ENCODE measurements around the gene DCST1. TPM values are rescaled to one million over a fixed set of nuclear protein-coding genes. Genes with fewer than 3 reads are reported as not detected.

The DCST1 gene
- total RNA-seq, 8 experiments from 2014 or later: 0.16 to 1.00 TPM; not detected in 6

DNA sequence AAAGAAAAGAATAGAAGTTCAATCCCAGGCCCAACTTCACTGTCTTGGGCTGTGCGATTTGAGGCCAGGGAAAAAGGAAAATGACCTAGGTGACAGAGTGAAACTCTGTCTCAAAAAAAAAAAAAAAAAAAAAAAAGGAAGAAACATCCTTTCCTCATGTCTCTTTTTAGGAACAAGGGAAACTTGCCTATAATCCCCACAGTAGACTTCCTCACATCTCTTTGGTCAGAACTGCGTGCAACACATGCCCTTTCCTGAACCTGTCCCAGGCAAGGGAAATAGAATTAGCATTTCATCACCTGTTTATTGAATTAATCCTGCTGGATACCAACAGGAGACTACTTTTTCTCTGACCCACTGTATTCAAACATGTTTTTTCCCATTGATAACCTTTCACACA, 2.3 kb downstream of the DCST1 start:
- in situ Hi-C loops (cut with MboI; ENCODE audit: low pct_unique_long_range_greater_than_20kb in 2 of 9, low sequenced_read_pairs in 9 of 9, unreplicated experiment in 9 of 9): no loop called here
- no peak for ATAC-seq (replicated peaks in 6 of 8)
- Histone ChIP-seq H3K27ac (no peak overlapping the region), H3K4me1 (replicated peaks in 1 of 2) (no peaks in the 10 kb centered on the region), H3K4me3 (no peak overlapping the region)
- WGBS, 10 experiments: 70 to 91% (median 89%) methylated on average over 1 to 2 of the region's 2 CpGs; no CpG with 5 or more reads in 4 of the 10 experiments

DNA sequence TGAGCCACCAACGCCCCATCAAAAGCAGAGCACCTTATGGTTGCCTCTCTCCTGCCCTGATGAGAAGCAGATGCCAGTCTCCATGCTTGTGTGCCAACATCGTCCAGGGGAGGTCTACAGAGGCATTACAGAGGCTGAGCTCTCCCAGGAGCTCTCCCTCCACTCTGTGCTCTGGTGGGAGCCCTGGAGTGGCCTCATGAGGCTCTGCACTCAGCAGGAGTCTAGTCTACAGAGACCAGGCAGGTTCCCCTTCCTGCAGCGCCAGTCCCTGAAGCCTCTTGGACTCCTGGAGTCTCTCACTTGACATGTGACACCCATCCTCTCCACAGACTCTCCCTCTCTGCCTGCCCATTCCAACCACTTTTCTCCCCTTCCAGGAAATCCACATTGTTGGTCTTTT, 3.4 kb downstream of the DCST1 start:
- in situ Hi-C loops (cut with MboI; ENCODE audit: low pct_unique_long_range_greater_than_20kb in 2 of 9, low sequenced_read_pairs in 9 of 9, unreplicated experiment in 9 of 9): no loop called here
- no peaks in the 10 kb centered on the region for H3K4me1 ChIP-seq (replicated peaks in 1 of 2)
- WGBS, 10 experiments: 20 to 94% (median 83%) methylated on average over 1 to 2 of the region's 3 CpGs; no CpG with 5 or more reads in 3 of the 10 experiments
- no peak overlapping the region for H3K4me3 ChIP-seq
- ATAC-seq (replicated peaks in 6 of 8): peak in 4 of 8 experiments; percentile 6 to 43 (median 27)
- no peak overlapping the region for H3K27ac ChIP-seq

DNA sequence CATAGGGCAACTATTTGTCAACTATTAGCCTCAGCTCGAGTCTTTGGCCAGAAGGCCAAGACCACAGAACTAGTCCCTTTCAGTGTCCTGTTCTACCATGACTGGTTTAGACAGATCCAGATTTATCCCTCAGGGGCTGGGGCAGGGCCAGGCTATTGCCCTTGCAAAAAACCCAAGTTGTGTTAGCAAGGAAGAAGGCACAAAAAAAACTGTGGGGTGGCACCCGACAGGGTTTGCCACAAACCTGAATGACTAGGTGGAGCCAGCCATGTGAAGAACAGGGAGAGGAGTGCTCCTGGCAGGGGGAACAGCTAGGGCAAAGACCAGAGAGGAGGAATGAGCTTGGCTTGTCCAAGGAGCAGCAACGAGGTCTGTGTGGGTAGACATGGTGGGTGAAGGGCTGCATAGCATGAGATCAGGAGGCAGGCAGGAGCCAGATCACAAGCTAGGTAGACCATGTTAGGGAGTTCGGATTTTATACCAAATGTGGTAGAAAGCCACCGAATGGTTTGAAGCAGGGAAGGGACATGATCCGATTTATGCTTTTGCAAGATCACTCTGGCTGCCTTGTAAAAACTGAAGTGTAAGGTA, 4.3 kb downstream of the DCST1 start:
- in situ Hi-C loops (cut with MboI; ENCODE audit: low pct_unique_long_range_greater_than_20kb in 2 of 9, low sequenced_read_pairs in 9 of 9, unreplicated experiment in 9 of 9): no loop called here
- no peak overlapping the region for H3K4me3 ChIP-seq
- whole genome bisulfite sequencing, 10 experiments: 40 to 100% (median 81%) methylated on average over 1 to 6 of the region's 6 CpGs; no CpG with 5 or more reads in 1 of the 10 experiments
- no peak for ATAC-seq (replicated peaks in 6 of 8)
- H3K4me1 ChIP-seq (replicated peaks in 1 of 2): no peaks in the 10 kb centered on the region
- no peak overlapping the region for H3K27ac ChIP-seq

DNA sequence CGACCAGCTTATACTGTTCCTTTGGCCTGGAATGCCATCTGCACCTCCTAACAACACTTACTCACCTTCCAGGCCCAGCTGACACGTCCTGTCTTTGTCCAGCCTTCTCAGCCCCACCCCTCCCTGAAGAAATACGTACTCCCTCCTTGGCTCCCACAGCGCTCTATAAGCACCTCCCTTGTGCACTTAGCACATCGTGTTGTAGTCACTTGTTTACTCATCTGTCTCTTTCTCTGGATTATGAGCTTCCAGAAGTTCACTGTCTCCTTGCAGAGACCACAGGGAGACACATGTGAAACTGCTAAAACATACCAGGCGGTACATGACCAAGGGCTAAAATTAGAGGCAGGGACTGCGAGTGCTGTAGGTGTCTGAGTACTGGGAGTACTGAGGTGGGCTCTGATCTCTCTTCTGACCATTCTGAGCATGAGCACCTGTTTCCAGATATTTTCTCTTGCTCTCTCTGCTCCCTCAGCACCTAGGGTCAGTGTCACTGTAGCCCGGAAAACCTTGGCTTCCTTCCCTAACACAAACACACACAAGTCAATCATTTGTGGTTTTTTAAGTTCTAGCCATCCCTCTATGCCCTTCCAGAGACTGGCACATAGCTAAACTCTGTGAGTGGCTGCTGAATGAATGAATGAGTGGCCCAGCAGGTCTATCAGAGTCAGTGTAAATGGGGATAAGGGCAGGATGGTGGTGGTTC, 5.1 kb downstream of the DCST1 start:
- Histone ChIP-seq H3K27ac (no peak overlapping the region), H3K4me1 (replicated peaks in 1 of 2) (no peaks in the 10 kb centered on the region), H3K4me3 (no peak overlapping the region)
- ATAC-seq (replicated peaks in 6 of 8): peak in 7 of 8 experiments; percentile 39 to 100 (median 72)
- 20 to 80% (median 50%) methylated on average over 1 to 8 of the region's 8 CpGs; no CpG with 5 or more reads in 1 of the 10 experiments for WGBS, 10 experiments
- in situ Hi-C loops (cut with MboI; ENCODE audit: low pct_unique_long_range_greater_than_20kb in 2 of 9, low sequenced_read_pairs in 9 of 9, unreplicated experiment in 9 of 9): no loop called here

DNA sequence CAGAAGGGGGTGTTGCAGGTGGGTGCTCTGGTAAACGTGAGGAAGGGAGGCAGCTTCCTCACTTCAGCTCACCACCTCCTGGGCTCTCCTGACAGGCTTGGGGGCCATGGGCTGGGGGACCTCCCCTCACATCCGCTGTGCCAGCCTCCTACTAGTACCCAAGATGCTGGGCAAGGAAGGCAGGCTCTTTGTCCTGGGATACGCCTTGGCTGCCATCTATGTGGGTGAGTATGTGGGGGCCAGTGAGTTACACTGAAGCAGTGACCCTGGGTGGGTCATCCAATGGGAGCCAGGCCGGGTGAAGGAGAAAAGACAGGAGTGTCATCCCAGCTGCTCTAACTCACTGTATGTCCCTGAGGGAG, 5.7 kb downstream of the DCST1 start:
- H3K4me1 ChIP-seq (replicated peaks in 1 of 2): no peaks in the 10 kb centered on the region
- no peak overlapping the region for H3K27ac ChIP-seq
- in situ Hi-C loops (cut with MboI; ENCODE audit: low pct_unique_long_range_greater_than_20kb in 2 of 9, low sequenced_read_pairs in 9 of 9, unreplicated experiment in 9 of 9): no loop called here
- no peak overlapping the region for H3K4me3 ChIP-seq
- ATAC-seq (replicated peaks in 6 of 8): no peak
- WGBS, 10 experiments: 30 to 83% (median 78%) methylated on average over 1 to 4 of the region's 4 CpGs; no CpG with 5 or more reads in 6 of the 10 experiments

DNA sequence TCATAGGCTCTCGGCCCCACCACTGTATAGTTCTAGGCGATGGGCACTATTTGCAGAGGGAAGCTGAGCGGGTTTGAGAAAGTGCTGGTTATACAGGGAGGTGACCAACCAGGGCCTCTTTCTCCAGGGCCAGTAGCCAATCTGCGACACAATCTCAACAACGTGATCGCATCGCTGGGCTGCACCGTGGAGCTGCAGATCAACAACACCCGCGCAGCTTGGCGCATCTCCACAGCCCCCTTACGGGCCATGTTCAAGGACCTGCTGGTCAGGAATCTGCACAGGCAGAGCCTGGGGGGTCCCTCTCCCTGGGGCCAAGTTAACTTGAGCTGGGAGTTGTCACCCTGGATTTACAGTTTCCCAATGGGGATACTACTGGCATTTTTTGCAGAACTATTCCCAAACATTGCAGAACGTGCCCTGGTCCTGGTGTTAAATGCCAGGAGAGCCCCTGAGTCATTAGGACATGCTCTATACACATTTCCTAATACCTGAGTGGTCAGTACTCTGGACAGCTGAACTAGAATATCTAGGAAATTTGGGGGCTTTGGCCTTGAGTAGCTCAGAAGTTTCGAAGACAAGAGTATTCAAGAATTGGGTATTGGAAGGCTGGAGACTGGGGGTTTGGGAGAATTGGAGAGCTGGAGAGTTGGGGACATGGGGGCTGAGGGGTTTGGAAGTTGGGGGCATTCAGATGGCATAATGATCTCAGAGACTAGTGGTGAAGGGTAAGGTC, 6.9 kb downstream of the DCST1 start:
- no peak for ATAC-seq (replicated peaks in 6 of 8)
- Histone ChIP-seq H3K4me3 (no peak overlapping the region), H3K4me1 (replicated peaks in 1 of 2) (no peaks in the 10 kb centered on the region), H3K27ac (no peak overlapping the region)
- 75 to 100% (median 83%) methylated on average over 1 to 10 of the region's 14 CpGs; no CpG with 5 or more reads in 3 of the 10 experiments for WGBS, 10 experiments
- in situ Hi-C loops (cut with MboI; ENCODE audit: low pct_unique_long_range_greater_than_20kb in 2 of 9, low sequenced_read_pairs in 9 of 9, unreplicated experiment in 9 of 9): no loop called here

DNA sequence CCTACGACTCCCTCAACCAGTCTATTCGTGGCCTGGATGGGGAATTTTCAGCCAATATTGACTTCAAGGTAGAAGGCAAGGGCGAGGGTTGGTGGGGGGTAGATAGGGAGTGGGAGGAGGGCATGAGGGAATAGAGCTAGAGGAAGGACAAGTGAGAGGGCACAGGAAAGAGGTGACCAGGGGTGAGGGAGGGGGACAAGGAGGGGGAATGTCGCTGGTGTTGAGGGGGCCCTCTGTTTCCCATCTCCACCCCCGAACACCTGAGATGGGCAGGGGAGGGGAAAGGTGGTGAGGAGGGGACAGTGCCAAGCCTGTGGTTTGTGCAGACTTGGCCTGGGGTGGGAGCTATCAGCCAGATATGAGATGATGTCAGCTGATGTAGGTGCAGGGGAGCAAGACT, 9.2 kb downstream of the DCST1 start:
- no peak for ATAC-seq (replicated peaks in 6 of 8)
- Histone ChIP-seq H3K27ac (no peak overlapping the region), H3K4me1 (replicated peaks in 1 of 2) (no peaks in the 10 kb centered on the region), H3K4me3 (no peak overlapping the region)
- in situ Hi-C loops (cut with MboI; ENCODE audit: low pct_unique_long_range_greater_than_20kb in 2 of 9, low sequenced_read_pairs in 9 of 9, unreplicated experiment in 9 of 9): no loop called here
- WGBS, 10 experiments: 37 to 57% (median 53%) methylated on average over 1 to 2 of the region's 5 CpGs; no CpG with 5 or more reads in 7 of the 10 experiments

DNA sequence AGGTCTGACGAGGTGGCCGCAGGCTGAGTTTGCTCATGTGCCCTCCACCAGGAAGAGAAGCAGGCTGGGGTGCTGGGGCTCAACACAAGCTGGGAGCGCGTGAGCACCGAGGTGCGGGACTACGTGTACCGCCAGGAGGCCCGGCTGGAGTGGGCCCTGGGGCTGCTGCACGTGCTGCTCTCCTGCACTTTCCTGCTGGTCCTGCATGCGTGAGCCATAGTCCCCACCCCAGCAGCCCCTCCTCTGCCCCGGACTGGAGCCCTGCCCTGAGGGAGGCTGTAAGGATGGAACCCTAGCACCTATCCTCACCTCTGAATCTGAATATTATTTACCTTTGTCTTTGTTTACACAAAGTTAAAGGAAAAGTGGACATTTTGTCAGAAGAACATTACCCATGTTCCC, 9.7 kb downstream of the DCST1 start:
- no peak for ATAC-seq (replicated peaks in 6 of 8)
- Histone ChIP-seq H3K4me3 (no peak overlapping the region), H3K4me1 (replicated peaks in 1 of 2) (no peaks in the 10 kb centered on the region), H3K27ac (no peak overlapping the region)
- WGBS, 10 experiments: 58 to 88% (median 83%) methylated on average over 3 to 11 of the region's 12 CpGs; no CpG with 5 or more reads in 4 of the 10 experiments
- in situ Hi-C loops (cut with MboI; ENCODE audit: low pct_unique_long_range_greater_than_20kb in 2 of 9, low sequenced_read_pairs in 9 of 9, unreplicated experiment in 9 of 9): no loop called here

DNA sequence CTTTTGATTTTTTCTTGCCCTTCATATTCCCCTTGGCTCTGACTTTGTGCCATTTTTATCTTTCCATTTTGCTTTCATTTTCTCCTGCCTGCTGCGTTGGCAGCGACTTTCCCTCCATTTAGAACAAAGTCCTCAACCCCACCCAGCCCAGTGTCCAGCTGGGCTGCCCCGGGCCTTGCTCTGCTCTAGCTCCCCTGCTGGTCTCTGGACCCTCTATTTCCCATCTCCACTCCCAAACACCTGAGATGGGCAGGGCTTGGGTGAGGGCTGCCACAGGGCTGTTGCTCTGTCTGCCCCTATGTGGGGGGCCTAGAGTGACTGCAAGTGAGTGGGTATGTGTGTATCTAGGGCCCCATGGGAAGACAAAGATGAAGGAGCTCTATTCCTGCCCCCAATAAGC, 10.2 kb downstream of the DCST1 start:
- WGBS, 10 experiments: 50 to 100% (median 91%) methylated on average over 2 to 3 of the region's 3 CpGs; no CpG with 5 or more reads in 2 of the 10 experiments

DNA sequence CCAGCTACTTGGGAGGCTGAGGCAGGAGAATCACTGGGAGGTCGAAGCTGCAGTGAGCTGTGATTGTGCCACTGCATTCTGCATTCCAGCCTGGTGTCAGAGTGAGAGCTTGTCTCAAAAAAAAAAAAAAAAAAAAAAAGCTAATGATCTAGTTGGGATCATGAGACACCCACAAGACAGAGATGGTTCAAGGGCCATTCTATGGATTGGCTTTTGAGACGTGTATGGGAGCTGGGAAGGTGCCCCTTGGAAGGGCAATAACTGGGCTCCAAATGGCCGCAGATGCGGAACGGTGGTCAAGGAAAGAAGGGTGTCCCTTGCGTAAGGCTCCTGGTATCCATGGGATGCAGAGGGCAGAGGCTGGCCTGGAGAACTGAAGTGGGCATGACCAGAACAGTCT, 10.7 kb downstream of the DCST1 start:
- Histone ChIP-seq H3K4me3 (no peak overlapping the region), H3K4me1 (replicated peaks in 1 of 2) (peaks cover under 1 to 2% of the 10 kb centered on the region in 2 donors), H3K27ac (no peak overlapping the region)
- in situ Hi-C loops (cut with MboI; ENCODE audit: low pct_unique_long_range_greater_than_20kb in 2 of 9, low sequenced_read_pairs in 9 of 9, unreplicated experiment in 9 of 9): no loop called here
- no peak for ATAC-seq (replicated peaks in 6 of 8)
- 58 to 100% (median 92%) methylated on average over 1 to 6 of the region's 6 CpGs; no CpG with 5 or more reads in 4 of the 10 experiments for WGBS, 10 experiments

More for the DNA sequence above, 10.2 kb downstream of the DCST1 start:
- no peak overlapping the region for H3K4me3 ChIP-seq
- in situ Hi-C loops (cut with MboI; ENCODE audit: low pct_unique_long_range_greater_than_20kb in 2 of 9, low sequenced_read_pairs in 9 of 9, unreplicated experiment in 9 of 9): no loop called here
- no peaks in the 10 kb centered on the region for H3K4me1 ChIP-seq (replicated peaks in 1 of 2)
- no peak for ATAC-seq (replicated peaks in 6 of 8)
- H3K27ac ChIP-seq: no peak overlapping the region

DNA sequence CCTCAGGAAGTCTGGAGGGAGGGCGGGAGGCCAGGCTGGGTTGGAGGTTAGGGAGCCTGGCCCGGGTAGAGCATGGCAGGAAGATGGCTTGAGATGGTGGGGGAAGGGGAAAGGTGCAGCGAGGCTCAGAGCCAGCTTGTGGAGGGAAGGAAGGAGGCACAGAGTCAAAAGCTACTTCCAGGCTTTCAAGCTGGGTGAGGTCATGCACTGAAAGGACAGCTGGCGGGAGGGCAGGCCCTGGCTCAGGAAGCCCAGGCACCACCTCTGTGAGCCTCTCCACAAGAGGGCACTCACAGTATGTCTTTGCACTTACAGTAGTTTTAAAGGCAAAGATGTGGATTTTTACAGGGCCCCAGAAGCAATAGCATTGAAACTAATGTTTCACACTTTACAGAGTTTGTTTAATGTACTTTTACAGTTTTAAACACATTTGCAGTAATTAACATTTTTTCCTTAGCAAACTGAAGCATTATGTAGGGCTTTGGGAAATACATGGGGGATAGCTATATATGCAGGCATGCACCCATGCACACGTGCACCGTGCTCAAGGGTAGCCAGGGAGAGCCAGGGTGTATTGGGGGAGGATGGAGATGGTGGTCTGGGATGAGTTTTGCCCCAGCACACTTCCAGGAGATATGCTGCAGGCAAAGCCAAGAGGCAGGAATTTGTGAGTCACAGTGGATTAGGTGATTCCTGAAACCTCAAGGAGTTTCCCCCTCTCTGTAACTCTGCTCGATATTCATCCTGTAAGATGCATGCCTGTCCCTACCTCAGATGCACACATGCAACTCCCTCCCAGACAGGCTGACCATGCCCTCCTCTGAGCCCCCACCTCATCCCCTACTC, 11.4 kb downstream of the DCST1 start:
- peak; percentile 71 to 99 (median 86) for ATAC-seq (replicated peaks in 6 of 8)
- H3K27ac ChIP-seq: no peak overlapping the region
- H3K4me3 ChIP-seq: no peak overlapping the region
- peaks cover 8% of the 10 kb centered on the region in 2 donors for H3K4me1 ChIP-seq (replicated peaks in 1 of 2)
- in situ Hi-C loops (cut with MboI; ENCODE audit: low pct_unique_long_range_greater_than_20kb in 2 of 9, low sequenced_read_pairs in 9 of 9, unreplicated experiment in 9 of 9): no loop called here
- WGBS, 10 experiments: 29 to 86% (median 75%) methylated on average over 1 to 4 of the region's 7 CpGs; no CpG with 5 or more reads in 3 of the 10 experiments

DNA sequence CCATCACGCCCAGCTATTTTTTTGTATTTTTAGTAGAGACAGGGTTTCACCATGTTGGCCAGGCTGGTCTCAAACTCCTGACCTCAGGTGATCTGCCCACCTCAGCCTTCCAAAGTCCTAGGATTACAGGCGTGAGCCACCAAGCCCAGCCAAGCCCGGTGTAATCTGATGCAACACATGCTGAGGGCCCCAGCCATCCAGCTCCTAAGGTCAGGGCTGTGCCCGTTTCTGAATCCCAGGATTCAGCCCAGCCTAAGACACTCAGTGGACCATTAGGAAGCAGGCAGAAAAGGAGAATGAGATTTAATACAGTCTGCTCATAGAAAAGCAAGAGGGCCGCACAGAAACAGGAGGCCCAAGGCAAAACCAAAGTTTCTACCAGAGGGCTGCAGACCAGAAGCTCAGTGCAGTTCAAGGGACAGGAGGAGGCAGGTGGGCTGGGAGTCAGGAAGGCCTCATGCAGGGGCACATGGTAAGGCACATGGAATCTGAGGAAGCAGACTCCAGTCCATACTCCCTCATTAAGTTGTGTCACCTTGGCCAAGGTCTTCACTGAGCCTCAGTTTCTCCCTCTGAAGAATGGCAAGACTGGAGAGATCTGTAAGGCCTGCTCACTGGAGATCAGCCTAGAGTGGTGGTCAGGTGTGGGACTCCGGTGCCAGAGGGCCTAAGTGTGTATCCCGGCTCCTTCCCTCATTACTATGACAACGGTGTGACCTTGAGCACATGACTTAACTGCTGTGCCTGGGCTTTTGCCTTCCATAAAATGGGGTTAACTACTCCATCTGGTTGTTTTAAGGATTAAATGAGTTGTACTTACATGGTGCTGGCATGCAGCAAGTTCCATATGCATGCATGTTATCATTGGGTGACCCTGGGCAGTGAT, 15.1 kb downstream of the DCST1 start:
- no peak for ATAC-seq (replicated peaks in 6 of 8)
- 83 to 100% (median 90%) methylated on average over 2 to 8 of the region's 8 CpGs; no CpG with 5 or more reads in 1 of the 10 experiments for WGBS, 10 experiments
- Histone ChIP-seq H3K4me3 (no peak overlapping the region), H3K4me1 (replicated peaks in 1 of 2) (peaks cover 20 to 21% of the 10 kb centered on the region in 2 donors), H3K27ac (no peak overlapping the region)
- in situ Hi-C loops (cut with MboI; ENCODE audit: low pct_unique_long_range_greater_than_20kb in 2 of 9, low sequenced_read_pairs in 9 of 9, unreplicated experiment in 9 of 9): no loop called here

Data from motor neuron (in vitro differentiated cells).